COR-L47 (cell line): ENCODE data around the gene WNK1.
"Not testable (repeated sequence)": the region's sequence is repeated elsewhere in the genome, so short reads cannot be mapped to it uniquely, and the experiment has no call there.

Experiments
- DNase-seq: peaks from one replicate; lab custom pipeline; 2025; lab: John Stamatoyannopoulos, UW

The WNK1 gene

GRCh38 chr12:751999-752694, at the start of gene WNK1:
TSS of gene WNK1 (plus strand) at chr12:752579. CDS start at chr12:753566, 987 bp downstream.
- peak; percentile 97 for DNase-seq

- DNase-seq: no peak
Measured at GRCh38 chr12:704516-705242, 47.7 kb upstream of the WNK1 start.

GRCh38 chr12:708084-708483, 44.3 kb upstream of the WNK1 start:
- not testable (repeated sequence) for DNase-seq

- no peak for DNase-seq
Measured at GRCh38 chr12:709455-710020, 42.8 kb upstream of the WNK1 start.

- peak; percentile 25 for DNase-seq
Measured at GRCh38 chr12:712172-712863, 40.1 kb upstream of the WNK1 start.

GRCh38 chr12:713281-713875, 39.0 kb upstream of the WNK1 start:
- no peak for DNase-seq

- no peak for DNase-seq
Measured at GRCh38 chr12:716506-716905, 35.9 kb upstream of the WNK1 start.

GRCh38 chr12:718756-719102, 33.6 kb upstream of the WNK1 start:
- no peak for DNase-seq

- no peak for DNase-seq
Measured at GRCh38 chr12:720231-720941, 32.0 kb upstream of the WNK1 start.

GRCh38 chr12:724194-724855, 28.1 kb upstream of the WNK1 start:
- no peak for DNase-seq

- no peak for DNase-seq
Measured at GRCh38 chr12:725076-725475, 27.3 kb upstream of the WNK1 start.

GRCh38 chr12:726281-727140, 25.9 kb upstream of the WNK1 start:
- no peak for DNase-seq

GRCh38 chr12:727321-727720, 25.1 kb upstream of the WNK1 start:
- no peak for DNase-seq

GRCh38 chr12:728781-729180, 23.6 kb upstream of the WNK1 start:
- DNase-seq: no peak

GRCh38 chr12:729221-729620, 23.2 kb upstream of the WNK1 start:
- no peak for DNase-seq

- DNase-seq: no peak
Measured at GRCh38 chr12:730550-730949, 21.8 kb upstream of the WNK1 start.

- DNase-seq: no peak
Measured at GRCh38 chr12:737122-737739, 15.1 kb upstream of the WNK1 start.

- DNase-seq: no peak
Measured at GRCh38 chr12:738712-739111, 13.7 kb upstream of the WNK1 start.

GRCh38 chr12:739349-739748, 13.0 kb upstream of the WNK1 start:
- DNase-seq: no peak

- DNase-seq: no peak
Measured at GRCh38 chr12:740921-741320, 11.5 kb upstream of the WNK1 start.
